GM04503 (cell line): ENCODE data around the gene GPR17.

Experiments
- DNase-seq: peaks from one replicate; pipeline ENCODE4 v3.0.0-alpha.2; 2012; ENCODE audit warnings: low read depth

GPR17 gene, protein sequence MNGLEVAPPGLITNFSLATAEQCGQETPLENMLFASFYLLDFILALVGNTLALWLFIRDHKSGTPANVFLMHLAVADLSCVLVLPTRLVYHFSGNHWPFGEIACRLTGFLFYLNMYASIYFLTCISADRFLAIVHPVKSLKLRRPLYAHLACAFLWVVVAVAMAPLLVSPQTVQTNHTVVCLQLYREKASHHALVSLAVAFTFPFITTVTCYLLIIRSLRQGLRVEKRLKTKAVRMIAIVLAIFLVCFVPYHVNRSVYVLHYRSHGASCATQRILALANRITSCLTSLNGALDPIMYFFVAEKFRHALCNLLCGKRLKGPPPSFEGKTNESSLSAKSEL

DNA sequence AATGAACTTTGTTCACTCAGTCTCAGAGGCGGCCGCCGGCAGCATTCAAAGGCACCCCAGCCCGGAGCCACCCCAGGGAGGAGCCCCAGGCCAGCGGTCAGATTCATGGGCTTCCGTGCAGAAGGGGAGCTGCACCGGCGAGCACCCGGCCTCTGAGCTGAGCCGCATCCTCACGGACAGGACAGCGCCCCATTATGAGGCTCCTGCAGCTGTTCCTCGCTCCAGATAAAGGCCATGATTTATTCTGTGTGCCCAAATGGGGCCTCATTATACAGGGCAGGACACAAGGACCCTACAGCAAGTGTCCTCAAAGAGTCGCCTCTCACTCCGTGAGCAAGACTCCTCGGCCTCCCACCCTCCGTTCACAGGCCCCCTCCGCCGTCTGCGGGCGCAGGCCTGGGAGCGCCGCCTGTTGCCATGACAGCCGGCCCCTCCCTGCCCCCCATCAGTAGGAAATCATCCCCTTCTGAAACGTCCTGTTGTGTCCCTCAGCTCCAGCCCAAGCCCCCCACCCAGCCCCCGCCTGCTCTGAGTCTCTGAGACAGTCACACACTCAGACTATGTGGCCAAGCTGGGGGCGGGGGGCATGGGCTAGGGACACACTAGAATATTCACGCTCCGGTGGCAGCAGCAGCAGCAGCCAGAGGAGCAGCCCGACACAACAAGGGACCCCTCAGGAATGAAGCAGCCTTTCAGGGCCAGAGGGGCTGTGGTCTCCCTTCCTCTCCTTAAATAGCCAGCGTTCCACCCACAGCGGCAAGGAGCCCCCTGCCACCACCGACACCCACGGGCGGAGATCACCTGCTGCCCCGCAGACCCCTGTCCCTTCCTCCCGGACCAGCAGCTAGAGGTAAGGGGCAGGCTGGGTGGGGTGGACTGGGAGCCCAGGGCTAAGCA, at the start of gene GPR17:
GPR17 (plus strand) TSS at position 759 of the 897 bp plus-strand sequence. CDS start 4,583 bp downstream, outside the sequence.
- no peak for DNase-seq

DNA sequence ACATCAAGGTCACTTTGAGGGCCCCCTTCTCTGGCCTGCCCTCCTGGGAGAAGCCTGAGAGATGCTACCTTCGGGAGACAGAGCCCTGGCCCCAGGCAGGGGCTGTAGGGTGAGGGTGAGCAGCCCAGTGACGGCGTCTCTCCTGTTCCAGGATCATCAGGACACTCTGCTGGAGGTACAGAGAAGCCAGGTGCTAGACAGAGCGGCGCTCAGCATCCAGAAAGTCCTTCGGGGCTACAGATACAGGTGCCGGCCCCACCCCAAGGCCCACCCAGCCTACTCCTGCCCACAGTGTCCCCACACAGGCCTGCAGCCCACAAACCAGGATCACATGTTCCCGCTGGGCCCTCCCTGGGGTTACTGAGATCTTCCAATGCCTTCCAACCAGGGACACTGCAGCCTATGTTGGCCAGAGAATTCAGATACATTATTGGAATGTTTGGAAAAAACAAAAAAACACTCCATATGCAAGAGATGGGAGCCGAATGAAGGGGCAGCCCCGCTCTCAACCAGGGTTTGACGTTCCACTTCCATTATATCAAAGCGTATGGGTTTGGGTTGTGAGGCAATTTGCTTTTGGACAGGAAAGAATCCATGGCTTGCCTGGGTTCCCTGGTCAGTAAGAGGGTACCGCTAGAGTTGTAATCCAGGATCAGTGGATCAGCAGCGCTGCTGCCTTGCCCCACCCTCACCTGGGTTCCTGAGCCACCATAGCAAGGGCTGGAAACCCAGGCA, 49.5 kb upstream of the GPR17 start:
- DNase-seq, result no peak

DNA sequence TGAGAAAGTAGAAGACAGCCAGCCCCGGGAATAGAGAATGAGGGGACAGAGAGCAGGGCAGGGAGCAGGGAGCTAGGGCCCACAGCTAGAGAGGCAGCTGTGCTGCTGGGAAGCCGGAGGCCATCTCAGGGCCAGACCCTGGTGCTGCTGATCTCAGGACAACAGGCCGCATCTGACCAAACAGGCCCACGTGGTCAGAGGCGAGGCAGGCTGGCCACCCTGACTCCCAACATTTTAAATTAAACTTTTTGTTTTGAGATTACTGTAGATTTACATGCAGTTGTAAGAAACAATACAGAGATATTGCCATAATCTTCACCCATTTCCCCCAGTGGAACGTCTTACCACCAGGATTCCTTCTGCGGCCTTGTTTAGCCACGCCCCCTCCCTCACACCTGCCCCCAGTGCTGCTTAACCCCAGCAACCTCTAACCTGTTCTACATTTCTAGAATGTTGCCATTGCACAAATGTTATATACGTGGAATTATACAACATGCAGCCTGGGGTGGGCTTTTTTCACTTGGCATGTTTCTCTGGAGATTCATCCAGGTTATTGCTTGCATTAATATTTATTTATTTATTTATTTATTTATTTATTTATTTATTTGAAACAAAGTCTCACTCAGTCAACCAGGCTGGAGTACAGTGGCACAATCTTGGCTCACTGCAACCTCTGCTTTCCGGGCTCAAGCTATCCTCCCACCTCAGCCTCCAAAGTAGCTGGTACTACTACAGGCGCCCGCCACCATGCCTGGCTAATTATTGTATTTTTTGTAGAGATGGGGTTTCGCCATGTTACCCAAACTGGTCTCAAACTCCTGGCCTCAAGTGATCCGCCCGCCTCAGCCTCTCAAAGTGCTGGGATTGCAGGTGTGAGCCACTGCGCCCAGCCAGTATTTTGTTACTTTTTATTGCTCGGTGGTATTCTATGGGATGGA, 48.6 kb upstream of the GPR17 start:
- DNase-seq, result no peak

DNA sequence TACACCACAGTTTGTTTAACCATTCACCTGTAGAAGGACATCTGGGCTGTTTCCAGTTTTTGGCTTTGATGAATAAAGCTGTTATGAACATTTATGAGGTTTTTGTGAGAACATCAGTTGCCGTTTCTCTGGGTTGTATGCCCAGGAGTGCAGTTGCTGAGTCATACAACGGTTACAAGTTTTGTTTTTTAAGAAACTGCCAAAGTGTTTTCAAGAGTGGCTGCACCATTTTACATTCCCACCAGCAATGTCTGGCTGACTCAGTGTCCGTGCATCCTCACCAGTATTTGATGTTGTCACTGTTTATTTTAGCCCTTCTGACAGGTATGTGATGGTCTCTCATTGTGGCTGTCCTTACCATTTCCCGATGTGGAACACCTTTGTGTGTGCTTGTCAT, 48.0 kb upstream of the GPR17 start:
- peak; percentile 16 for DNase-seq

DNA sequence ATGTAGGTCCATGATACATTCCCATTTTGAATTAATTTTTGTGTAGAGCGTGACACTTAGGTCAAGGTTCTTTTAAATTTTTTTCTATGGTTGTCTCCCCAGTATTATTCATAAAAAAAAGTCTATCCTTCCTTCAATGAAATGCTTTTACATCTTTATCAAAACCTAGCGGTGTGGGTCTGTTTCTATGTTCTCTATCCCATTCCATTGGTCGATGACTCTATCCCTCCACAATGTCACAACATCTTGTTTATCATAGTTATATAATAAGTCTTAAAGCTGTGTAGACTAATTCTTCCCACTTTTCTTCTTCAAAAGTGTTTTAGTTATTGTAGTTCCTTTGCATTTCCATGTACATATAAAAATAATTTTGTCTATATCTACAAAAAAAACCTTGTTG, 47.2 kb upstream of the GPR17 start:
- DNase-seq, result no peak

DNA sequence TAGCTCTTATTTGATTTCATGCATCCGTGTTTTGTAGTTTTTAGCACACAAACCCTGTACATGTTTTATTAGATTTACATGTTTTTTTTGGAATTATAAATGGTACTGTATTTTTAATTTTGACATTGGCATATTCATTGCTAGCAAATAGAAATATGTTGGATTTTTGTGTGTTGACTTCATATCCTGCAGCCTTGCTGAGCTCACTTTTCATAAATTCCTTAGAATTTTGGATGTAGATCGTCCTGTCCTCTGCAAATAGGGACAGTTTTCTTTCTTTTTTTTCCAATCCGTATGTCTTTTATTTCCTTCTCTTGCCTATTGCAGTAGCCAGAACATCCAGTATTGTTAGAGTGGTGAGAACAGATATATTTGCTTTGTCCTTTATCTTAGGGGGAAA, 46.7 kb upstream of the GPR17 start:
- DNase-seq, result no peak

DNA sequence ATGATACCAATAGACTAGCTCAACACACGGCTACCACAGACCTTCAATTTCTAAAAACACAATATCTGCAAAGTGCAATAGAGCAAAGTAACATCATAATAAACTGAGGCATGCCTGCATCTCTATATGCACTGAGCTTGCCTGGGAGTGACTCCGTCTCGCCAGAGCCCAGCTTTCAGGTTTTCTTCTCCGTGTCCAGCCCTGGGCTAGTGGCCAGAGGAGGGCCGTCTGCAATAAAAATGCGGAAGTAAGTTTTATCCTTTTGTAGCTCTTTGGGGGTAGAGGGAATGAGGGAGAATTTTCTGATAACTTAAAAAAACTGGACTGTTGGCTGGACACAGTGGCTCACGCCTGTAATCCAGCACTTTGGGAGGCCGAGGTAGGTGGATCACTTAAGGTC, 41.0 kb upstream of the GPR17 start:
- no peak for DNase-seq

DNA sequence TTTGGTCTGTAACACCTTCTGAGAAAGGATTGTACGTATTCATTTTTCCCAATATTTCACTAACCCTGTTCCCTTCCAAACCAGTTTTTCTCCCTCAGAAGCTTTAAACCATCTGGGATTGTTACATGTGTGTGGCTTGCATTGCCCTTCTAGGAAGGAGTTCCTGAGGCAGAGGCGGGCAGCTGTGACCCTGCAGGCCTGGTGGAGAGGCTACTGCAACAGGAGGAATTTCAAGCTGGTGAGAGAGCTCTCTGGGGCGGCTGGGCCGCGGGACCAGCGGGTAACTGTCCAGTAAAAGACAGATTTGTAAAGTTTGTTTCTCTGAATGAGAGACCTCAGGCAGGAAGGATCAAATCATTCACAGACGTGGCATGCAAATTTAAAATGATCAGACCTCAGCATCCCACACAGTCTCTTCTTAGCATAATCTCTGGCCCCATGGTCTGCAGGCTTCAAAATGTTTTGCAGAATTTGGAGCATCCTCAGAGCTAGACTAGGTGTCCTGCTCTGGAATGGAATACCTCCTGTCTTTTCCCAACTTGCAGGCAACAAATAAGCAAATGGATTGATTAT, 40.2 kb upstream of the GPR17 start:
- no peak for DNase-seq

DNA sequence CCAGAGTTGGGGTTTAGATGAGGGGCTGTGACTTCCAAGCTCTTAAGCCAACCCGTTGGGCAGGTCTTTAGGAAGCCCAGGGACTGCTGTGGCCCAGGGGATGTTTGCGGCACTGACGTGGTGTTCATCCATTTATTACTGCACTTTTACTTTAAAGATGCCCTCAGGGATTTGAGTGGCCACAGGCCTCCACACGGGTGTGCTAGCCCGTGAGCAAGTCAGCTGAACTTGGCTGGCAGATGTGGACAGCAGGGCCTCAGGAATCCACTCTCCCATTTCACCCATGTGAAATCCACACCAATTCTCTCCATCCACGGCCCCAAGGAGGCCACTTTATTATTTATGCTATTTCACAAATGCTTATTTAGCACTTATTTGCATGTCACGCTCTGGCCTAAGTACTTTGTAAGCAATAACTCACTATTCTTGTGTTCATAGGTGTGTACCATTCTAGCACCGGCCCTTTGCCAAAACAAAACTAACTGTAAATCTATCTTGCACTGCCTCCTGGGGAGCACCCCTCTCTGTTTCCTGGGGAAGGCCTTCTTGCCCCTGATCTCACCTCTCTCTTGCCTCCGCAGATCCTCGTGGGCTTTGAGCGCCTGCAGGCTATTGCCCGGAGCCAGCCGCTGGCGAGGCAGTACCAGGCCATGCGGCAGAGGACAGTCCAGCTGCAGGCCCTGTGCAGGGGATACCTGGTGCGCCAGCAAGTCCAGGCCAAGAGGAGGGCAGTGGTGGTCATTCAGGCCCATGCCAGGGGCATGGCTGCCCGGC, 39.1 kb upstream of the GPR17 start:
- no peak for DNase-seq

DNA sequence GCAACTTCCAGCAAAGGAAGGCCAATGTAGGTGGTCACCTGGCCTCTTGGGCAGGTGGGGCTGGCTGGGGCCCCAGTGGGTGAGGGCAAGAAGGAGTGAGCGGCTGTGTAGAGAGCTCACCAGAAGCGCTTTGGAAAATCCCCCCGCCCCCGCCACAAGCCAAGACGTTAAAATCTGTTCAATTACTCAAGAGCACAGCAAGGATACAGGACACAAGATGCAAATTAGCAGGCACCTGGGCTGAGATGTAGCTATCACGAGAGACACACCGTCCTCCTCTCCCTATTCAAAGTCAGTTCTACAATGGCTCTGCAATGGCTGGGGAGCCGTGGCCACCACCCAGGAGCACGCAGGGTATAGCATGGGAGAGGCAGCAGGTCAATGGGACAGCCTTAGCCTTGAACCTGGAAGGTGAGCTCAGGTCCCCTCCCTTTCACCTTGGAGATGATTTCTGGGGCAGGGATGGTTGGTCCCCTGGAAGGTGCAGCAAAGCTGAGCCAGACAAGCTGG, 38.5 kb upstream of the GPR17 start:
- DNase-seq, result no peak

DNA sequence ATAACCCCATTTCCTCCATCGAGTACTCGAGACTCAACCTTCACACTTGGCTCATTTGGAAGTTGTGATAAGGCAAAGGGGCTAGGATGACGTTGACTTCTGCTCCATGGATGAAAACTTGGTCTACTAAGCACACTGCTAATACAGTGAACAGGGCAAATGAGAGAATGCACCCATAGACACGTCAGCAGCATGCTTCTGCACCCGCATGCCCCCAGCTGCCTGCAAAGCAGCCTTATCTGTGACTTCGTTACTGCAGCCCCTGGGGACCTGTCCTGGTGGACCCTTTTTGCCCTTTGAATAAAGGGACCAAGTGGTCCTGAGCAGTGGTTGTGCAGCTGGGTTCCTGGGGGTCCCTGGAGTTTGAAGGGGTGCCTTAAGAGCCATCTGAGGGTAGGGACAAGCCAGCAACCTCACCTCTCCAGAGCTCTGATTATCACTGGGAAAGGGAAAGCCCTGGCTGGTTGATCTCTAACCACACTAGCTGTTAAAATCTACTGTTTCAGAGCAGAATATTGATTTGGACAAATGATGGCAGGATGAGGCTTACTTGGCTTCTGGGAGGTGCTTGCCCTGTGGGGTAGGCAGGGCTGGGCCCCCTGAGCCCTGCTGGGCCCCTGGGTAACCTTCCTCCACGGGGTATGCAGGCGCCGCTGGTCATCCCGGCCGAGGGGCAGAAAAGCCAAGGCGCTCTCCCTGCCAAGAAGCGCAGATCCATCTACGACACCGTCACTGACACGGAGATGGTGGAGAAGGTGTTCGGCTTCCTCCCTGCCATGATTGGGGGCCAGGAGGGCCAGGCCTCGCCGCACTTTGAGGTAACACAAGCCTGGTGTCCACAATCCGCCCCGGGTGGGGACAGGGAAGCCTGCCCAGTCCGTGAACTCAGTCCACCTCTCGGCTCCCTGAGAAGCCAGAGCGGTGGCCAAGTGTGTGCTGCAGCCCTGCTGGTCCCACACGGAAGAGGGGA, 37.6 kb upstream of the GPR17 start:
- no peak for DNase-seq

DNA sequence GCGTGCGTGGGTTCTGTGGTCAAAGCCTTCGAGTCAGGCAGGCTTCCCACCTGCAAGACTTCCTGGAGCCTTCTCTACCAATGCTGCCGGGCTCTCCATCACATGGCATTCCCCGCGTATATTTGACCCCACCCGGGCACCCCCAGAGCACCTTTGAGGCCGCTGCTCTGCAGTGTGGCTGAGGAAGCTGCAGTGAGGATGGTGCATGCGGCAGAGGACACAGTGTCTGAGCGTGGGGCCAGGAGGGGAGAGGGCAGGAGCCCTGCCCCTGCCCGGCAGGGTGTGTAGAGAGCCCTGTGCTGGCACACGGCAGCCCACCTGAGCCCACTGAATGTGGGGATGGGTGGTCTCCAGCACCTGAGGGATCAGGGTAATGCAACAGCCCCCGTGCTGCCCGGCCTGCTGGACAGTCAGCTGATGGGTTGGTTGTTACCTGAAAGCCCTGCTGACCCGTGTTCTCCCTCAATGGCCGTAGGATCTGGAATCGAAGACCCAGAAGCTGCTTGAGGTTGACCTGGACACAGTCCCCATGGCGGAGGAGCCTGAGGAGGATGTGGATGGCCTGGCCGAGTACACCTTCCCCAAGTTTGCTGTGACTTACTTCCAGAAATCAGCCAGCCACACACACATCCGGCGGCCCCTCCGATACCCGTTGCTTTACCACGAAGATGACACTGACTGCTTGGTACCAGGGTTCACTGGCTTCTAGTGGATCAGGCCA, 36.8 kb upstream of the GPR17 start:
- DNase-seq, result no peak

DNA sequence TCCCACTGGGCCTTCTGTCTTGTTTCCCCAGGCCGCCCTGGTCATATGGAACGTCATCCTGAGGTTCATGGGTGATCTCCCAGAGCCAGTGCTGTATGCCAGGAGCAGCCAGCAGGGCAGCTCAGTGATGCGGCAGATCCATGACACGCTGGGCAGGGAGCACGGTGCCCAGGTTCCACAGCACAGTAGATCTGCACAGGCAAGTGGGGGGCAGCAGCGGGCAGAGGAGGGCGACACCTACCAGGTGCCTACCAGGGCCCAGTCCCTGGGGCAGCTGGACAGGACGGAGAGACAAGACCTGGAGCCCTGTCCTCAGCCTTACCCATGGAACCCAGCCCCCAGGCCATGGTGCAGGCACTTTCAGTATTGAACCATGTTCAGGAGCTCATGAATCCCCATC, 36.1 kb upstream of the GPR17 start:
- no peak for DNase-seq

DNA sequence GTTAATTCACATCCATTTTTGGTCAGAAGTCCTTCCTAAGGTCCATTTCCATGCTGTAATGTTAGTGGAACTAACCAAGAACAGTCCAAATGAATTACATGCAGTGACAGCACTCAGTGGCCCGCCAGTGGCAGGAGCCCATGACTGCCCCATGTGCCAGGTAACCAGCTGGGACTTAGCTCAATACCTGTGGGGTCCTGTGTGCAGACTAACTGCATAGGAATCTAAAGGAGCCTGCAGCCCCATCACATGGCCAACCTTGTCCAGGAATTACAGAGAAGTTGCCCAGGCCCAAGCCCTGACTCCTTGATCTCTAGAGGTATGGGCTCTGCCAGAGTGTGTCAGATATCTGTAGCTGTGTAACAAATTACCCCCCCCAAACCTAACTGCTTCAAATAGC, 35.4 kb upstream of the GPR17 start:
- no peak for DNase-seq

DNA sequence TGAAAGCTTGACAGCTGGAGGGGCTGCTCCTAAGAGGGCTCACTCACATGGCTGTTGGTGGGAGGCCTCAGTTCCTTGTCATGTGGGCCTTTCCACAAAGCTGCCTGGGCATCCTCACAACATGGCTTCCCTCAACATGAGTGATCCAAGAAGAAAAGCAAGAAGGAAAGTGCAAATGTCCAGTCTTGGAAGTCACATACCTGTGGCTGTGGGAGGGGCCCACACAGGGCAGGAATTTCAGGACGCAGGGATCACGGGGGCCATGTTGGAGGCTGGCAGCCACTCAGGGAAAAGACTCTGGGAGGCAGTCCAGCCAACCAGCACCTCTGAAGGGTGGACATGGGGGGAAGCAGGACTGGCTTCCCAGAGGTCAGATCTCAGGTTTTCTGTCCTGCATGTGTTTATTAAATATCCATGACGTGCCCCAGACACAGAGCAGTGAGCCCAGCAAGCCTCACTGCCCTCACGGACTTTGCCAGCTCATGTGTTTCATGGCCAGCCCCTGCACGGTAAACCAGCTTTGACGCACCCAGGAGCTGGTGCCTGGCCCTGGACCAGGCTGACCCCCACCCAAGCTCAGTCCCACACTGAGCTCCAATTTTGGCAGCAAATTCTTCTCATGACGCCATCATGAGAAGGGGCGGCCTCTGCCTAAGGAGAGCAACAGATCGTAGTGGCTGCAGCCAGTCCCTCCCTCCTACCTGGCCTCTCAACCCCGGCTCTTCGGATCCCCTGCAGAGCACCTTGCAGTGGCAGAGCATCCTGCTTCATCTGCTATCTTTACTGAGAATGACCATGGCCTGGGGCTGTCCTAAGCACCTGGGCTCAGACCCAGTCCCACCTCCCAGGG, 34.7 kb upstream of the GPR17 start:
- DNase-seq, result no peak

DNA sequence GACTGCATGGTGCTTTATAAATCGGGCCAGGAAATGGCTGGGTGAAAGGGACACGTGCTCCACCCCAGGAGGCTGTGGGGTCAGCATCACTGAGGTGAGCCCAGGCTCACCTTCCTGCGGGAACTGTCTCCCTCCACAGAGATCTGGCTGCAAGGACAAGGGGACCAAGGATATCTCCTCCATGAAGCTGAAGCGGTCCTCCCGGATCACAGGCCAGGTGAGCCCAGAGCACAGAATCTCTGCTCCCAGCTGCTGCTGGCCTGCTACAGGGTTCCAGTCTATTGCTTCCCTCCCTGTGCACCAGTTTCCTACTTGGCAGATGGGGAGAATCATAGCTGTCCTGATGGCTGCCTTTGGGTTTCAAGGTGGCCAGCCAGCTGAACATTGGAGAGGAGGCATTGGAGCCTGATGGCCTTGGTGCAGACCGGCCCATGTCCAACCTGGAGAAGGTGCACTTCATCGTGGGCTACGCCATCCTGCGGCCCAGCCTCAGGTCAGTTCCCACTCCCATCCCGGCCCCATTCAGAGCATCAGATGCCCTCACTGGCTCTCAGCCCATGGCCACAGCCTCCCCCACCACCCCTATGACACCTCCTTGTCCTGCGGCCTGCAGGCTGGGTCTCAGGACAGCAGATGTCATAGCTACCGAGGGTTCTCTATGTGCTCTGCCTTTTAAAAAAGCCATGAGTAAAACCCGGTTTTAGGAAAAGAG, 33.7 kb upstream of the GPR17 start:
- no peak for DNase-seq

DNA sequence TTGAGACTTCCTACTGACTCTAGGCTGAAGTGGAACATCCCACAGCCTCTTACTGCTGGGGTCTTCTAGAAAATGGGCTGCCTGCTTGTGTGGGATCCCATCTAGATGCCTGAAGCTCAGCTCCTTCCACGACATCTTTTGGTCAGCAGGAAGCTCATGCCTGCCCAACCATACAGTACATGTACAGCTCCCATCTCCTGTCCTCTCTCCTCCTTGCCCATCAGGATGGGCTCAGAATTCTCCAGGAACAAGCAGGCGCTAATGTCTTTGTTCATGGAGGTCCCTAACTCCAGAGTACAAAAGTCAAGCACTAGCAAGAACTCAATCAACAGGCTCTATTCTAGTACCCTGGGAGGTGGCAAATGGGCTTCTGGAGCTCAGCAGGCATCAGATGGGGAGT, 31.7 kb upstream of the GPR17 start:
- no peak for DNase-seq
